Smooth muscle cell (in vitro differentiated cells): ENCODE measurements around the gene PALLD. TPM values are rescaled to one million over a fixed set of nuclear protein-coding genes. Genes with fewer than 3 reads are reported as not detected.

Source experiments
- DNase-seq: peaks from one replicate; lab custom pipeline; 2025; ENCODE audit not compliant: unreplicated experiment; lab: John Stamatoyannopoulos, UW
- H2AFZ ChIP-seq: fragments of 200-600 bp; sonication (generic); 2 replicates; pipeline ENCODE4 v1.6.0; 2016; ENCODE audit warnings: antibody characterized with exemption, low read depth, mild to moderate bottlenecking
- H3F3A ChIP-seq: fragments of 200-600 bp; sonication (generic); 2 replicates; pipeline ENCODE4 v1.6.0; 2017; ENCODE audit warnings: antibody characterized with exemption, low read depth
- H3K27ac ChIP-seq: fragments of 200-600 bp; sonication (generic); 2 replicates; pipeline ENCODE4 v1.5.1; 2016; ENCODE audit warnings: low read depth, mild to moderate bottlenecking
- H3K27me3 ChIP-seq: fragments of 200-600 bp; sonication (generic); 2 replicates; pipeline ENCODE4 v1.6.1; 2016; ENCODE audit warnings: low read depth, mild to moderate bottlenecking
- H3K36me3 ChIP-seq: fragments of 200-600 bp; sonication (generic); 2 replicates; pipeline ENCODE4 v1.5.1; 2016; ENCODE audit warnings: low read depth
- H3K4me1 ChIP-seq: fragments of 200-600 bp; sonication (generic); 2 replicates; pipeline ENCODE4 v1.5.1; 2016; ENCODE audit warnings: low read depth
- H3K4me2 ChIP-seq: fragments of 200-600 bp; sonication (generic); 2 replicates; pipeline ENCODE4 v1.6.0; 2016; ENCODE audit warnings: mild to moderate bottlenecking
- H3K4me3 ChIP-seq: fragments of 200-600 bp; sonication (generic); 2 replicates; pipeline ENCODE4 v1.5.1; 2016; ENCODE audit warnings: mild to moderate bottlenecking
- H3K79me2 ChIP-seq: fragments of 200-600 bp; sonication (generic); 2 replicates; pipeline ENCODE4 v1.6.0; 2016; ENCODE audit warnings: low read depth, mild to moderate bottlenecking
- H3K9ac ChIP-seq: fragments of 200-600 bp; sonication (generic); 2 replicates; pipeline ENCODE4 v1.6.0; 2016; ENCODE audit warnings: low read depth
- H3K9me3 ChIP-seq: fragments of 200-600 bp; sonication (generic); replicated peaks from 2 replicates; pipeline ENCODE4 v1.5.1; 2016; ENCODE audit warnings: low read depth
- H4K20me1 ChIP-seq: fragments of 200-600 bp; sonication (generic); 2 replicates; pipeline ENCODE4 v1.6.0; 2016; ENCODE audit warnings: low read depth
- WGBS: methylation state at CpG from one replicate; pipeline ENCODE4 v1.1.7; 2016; ENCODE audit warnings: low lambda C conversion rate; 5-methylcytosine and 5-hydroxymethylcytosine counted together
- polyA plus RNA-seq: library from polyadenylated mRNA; unstranded; fragments of >200 nt; fragmentation: Nextera tagmentation; extraction: Ambion mirVana; gene quantifications from 2 replicates; pipeline ENCODE4 v1.2.1, GENCODE V29; 2016
- total RNA-seq: library from RNA; depleted of rRNA; stranded (reverse); fragments of >200 nt; gene quantifications from 2 replicates; pipeline ENCODE4 v1.2.3, GENCODE V29; 2014
- TF ChIP-seq, protein P1 (sequence below): fragments of 200-600 bp; sonication (generic); IDR thresholded peaks from 2 replicates; pipeline ENCODE4 v1.5.1; 2017; ENCODE audit warnings: borderline replicate concordance, mild to moderate bottlenecking, antibody characterized with exemption; ENCODE audit not compliant: insufficient read depth, poor library complexity, severe bottlenecking

PALLD gene
- total and polyA plus RNA-seq, 2 experiments from 2014 or later = 354 to 415 TPM

DNA sequence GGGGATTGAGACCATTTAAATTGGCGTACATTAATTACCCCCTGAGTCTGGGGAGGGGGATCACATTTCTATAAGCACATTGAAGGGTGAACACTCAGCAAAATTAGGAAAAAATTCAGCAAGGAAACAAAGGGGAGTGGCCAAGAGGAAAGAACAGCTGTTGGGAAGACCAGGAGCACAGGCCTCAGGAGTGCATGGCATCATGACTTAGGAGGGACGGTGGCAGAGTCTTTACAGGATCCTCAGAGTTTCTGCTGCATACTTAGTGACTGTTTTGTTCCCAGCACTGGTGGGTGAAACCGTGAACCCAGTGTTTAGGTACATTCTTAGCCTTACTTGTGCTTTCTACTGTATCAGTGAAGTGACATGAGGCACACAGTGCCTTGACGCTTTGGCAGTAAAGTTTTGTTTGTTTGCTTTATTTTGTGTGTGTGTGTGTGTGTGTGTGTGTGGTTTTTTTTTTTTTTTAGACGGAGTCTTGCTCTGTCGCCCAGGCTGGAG, 391.9 kb downstream of the PALLD start:
- H3K79me2 ChIP-seq = peaks cover 92% of the 10 kb centered on the region
- H3K9me3 ChIP-seq = no peaks in the 10 kb centered on the region
- DNase-seq = no peak
- H3K4me2 ChIP-seq = no peak overlapping the region
- H3K4me1 ChIP-seq = no peaks in the 10 kb centered on the region
- no peak overlapping the region for H2AFZ ChIP-seq
- TF ChIP-seq, protein P1, sequence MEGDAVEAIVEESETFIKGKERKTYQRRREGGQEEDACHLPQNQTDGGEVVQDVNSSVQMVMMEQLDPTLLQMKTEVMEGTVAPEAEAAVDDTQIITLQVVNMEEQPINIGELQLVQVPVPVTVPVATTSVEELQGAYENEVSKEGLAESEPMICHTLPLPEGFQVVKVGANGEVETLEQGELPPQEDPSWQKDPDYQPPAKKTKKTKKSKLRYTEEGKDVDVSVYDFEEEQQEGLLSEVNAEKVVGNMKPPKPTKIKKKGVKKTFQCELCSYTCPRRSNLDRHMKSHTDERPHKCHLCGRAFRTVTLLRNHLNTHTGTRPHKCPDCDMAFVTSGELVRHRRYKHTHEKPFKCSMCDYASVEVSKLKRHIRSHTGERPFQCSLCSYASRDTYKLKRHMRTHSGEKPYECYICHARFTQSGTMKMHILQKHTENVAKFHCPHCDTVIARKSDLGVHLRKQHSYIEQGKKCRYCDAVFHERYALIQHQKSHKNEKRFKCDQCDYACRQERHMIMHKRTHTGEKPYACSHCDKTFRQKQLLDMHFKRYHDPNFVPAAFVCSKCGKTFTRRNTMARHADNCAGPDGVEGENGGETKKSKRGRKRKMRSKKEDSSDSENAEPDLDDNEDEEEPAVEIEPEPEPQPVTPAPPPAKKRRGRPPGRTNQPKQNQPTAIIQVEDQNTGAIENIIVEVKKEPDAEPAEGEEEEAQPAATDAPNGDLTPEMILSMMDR = no peak
- no peak overlapping the region for H3K9ac ChIP-seq
- peak overlapping the region; percentile 96 for H3K27ac ChIP-seq
- peaks cover 87% of the 10 kb centered on the region for H4K20me1 ChIP-seq
- H3K4me3 ChIP-seq = no peak overlapping the region
- no peaks in the 10 kb centered on the region for H3K27me3 ChIP-seq
- 83% methylated on average over 6 of the region's 6 CpGs for WGBS
- peaks cover 64% of the 10 kb centered on the region for H3F3A ChIP-seq
- H3K36me3 ChIP-seq = peaks cover 35% of the 10 kb centered on the region

DNA sequence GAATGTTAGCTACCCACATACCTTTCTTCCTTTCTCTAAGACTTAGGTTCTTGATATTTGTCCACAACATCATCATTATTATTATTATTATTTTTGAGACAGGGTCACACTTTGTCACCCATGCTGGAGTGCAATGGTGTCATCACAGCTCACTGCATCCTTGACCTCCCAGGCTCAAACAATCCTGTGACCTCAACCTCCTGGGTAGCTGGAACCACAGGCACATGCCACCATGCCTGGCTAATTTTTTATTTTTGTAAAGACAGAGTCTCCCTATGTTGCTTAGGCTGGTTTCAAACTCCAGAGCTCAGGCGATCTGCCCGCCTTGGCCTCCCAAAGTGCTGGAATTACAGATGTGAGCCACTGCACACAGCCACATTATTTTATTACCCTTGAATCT, 394.2 kb downstream of the PALLD start:
- Histone ChIP-seq H3K4me1 (no peaks in the 10 kb centered on the region), H3K4me2 (no peak overlapping the region), H4K20me1 (peaks cover 84% of the 10 kb centered on the region), H3K27ac (peak overlapping the region; percentile 96), H3K9ac (no peak overlapping the region), H3K36me3 (peaks cover 51% of the 10 kb centered on the region), H3K9me3 (no peaks in the 10 kb centered on the region), H3K4me3 (no peak overlapping the region), H3F3A (peaks cover 62% of the 10 kb centered on the region), H3K79me2 (peaks cover 86% of the 10 kb centered on the region), H2AFZ (no peak overlapping the region), H3K27me3 (no peaks in the 10 kb centered on the region)
- no peak for DNase-seq
- TF ChIP-seq, protein P1 = no peak
- WGBS = 95% methylated on average over 2 of the region's 2 CpGs

DNA sequence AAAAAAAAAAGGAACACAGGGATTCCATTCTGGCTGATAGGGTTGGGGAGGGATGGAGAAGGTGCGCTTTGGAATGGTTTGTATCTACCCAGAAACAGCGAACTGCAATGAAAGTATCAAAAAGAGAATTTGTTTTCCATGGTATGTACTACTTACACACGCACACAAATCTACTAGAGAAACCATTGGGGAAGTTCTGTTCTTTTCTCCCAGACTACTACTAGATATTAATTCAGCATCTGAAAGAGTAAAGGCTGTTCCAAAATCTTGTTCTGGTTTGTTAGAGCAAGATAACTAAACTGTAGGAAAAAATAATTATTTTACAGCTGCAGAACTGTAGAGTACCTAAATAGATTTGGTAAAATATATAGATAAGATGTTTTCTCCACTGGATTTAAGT, 394.8 kb downstream of the PALLD start:
- no peak overlapping the region for H3K4me2 ChIP-seq
- DNase-seq = no peak
- peak overlapping the region; percentile 96 for H3K27ac ChIP-seq
- H3K27me3 ChIP-seq = no peaks in the 10 kb centered on the region
- WGBS = 90% methylated on average over 3 of the region's 3 CpGs
- H2AFZ ChIP-seq = no peak overlapping the region
- peaks cover 51% of the 10 kb centered on the region for H3K36me3 ChIP-seq
- H3K4me1 ChIP-seq = no peaks in the 10 kb centered on the region
- H3K9me3 ChIP-seq = no peaks in the 10 kb centered on the region
- H3K4me3 ChIP-seq = no peak overlapping the region
- no peak overlapping the region for H3K9ac ChIP-seq
- H3F3A ChIP-seq = peaks cover 62% of the 10 kb centered on the region
- H4K20me1 ChIP-seq = peaks cover 82% of the 10 kb centered on the region
- TF ChIP-seq, protein P1 = no peak
- peaks cover 81% of the 10 kb centered on the region for H3K79me2 ChIP-seq

DNA sequence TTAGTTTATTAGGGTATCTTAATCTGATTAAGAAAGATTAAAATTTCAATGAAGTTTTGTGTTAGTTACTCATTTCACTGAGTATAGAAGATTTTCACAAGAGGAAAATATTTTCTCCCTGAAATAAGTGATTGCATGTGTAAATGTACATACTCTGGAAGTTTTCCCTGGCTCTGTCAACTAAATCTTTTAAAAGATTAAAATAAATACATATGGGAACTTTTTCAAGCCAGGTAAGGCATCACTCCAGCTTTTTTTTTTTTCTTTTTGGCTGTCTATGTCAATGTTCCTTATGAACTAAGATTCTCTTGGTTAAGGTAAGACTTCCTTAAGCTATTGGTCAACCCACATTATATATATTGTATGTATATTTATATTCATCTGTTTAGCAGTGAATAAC, 395.6 kb downstream of the PALLD start:
- Histone ChIP-seq H3K9me3 (no peaks in the 10 kb centered on the region), H3K4me1 (no peaks in the 10 kb centered on the region), H3K4me3 (no peak overlapping the region), H3K9ac (no peak overlapping the region), H3K79me2 (peaks cover 73% of the 10 kb centered on the region), H2AFZ (no peak overlapping the region), H4K20me1 (peaks cover 76% of the 10 kb centered on the region), H3K4me2 (no peak overlapping the region), H3K27me3 (no peaks in the 10 kb centered on the region), H3F3A (peaks cover 63% of the 10 kb centered on the region), H3K36me3 (peaks cover 54% of the 10 kb centered on the region), H3K27ac (peak overlapping the region; percentile 96)
- DNase-seq = no peak
- TF ChIP-seq, protein P1 = no peak
